Measurements from ENCODE around the gene RFX5.

DNA sequence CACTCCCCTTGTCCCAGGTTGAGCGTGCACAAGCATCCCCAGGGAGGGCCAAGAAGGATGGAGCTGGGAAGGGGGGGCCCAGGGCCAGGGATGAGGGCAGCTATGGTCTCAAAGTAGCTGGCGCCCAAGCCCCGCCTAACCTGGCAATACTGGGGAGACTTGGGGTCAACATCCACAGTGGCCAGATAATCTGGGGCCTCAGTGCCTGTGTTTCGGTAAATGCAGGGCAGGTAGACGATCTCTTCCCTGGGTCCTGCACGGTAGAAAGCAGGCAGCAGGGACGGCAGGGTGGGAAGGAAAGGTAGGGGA, 22.2 kb upstream of the RFX5 start:
- TF ChIP-seq MBNL3 (CRISPR knock-in tag; conservative IDR thresholded peaks at IDR 0.05) = no peak
- no peak for TF ChIP-seq STAT5B (CRISPR knock-in tag; IDR thresholded peaks at IDR 0.05)
- TF ChIP-seq ZFX (CRISPR knock-in tag; IDR thresholded peaks at IDR 0.05; ENCODE audit: low read depth) = no peak
- TF ChIP-seq POLR2AphosphoS5 (IDR thresholded peaks at IDR 0.05; ENCODE audit: low read depth, low read length) = no peak
- TF ChIP-seq, protein P1, sequence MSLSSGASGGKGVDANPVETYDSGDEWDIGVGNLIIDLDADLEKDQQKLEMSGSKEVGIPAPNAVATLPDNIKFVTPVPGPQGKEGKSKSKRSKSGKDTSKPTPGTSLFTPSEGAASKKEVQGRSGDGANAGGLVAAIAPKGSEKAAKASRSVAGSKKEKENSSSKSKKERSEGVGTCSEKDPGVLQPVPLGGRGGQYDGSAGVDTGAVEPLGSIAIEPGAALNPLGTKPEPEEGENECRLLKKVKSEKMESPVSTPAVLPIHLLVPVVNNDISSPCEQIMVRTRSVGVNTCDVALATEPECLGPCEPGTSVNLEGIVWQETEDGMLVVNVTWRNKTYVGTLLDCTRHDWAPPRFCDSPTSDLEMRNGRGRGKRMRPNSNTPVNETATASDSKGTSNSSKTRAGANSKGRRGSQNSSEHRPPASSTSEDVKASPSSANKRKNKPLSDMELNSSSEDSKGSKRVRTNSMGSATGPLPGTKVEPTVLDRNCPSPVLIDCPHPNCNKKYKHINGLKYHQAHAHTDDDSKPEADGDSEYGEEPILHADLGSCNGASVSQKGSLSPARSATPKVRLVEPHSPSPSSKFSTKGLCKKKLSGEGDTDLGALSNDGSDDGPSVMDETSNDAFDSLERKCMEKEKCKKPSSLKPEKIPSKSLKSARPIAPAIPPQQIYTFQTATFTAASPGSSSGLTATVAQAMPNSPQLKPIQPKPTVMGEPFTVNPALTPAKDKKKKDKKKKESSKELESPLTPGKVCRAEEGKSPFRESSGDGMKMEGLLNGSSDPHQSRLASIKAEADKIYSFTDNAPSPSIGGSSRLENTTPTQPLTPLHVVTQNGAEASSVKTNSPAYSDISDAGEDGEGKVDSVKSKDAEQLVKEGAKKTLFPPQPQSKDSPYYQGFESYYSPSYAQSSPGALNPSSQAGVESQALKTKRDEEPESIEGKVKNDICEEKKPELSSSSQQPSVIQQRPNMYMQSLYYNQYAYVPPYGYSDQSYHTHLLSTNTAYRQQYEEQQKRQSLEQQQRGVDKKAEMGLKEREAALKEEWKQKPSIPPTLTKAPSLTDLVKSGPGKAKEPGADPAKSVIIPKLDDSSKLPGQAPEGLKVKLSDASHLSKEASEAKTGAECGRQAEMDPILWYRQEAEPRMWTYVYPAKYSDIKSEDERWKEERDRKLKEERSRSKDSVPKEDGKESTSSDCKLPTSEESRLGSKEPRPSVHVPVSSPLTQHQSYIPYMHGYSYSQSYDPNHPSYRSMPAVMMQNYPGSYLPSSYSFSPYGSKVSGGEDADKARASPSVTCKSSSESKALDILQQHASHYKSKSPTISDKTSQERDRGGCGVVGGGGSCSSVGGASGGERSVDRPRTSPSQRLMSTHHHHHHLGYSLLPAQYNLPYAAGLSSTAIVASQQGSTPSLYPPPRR (CRISPR knock-in tag; IDR thresholded peaks at IDR 0.05; ENCODE audit: borderline replicate concordance) = no peak
- TF ChIP-seq, protein P2, sequence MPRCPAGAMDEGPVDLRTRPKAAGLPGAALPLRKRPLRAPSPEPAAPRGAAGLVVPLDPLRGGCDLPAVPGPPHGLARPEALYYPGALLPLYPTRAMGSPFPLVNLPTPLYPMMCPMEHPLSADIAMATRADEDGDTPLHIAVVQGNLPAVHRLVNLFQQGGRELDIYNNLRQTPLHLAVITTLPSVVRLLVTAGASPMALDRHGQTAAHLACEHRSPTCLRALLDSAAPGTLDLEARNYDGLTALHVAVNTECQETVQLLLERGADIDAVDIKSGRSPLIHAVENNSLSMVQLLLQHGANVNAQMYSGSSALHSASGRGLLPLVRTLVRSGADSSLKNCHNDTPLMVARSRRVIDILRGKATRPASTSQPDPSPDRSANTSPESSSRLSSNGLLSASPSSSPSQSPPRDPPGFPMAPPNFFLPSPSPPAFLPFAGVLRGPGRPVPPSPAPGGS (CRISPR knock-in tag; IDR thresholded peaks at IDR 0.05) = no peak
- no peak for TF ChIP-seq TAF1 (CRISPR knock-in tag; IDR thresholded peaks at IDR 0.05)
- TF ChIP-seq, protein P3, sequence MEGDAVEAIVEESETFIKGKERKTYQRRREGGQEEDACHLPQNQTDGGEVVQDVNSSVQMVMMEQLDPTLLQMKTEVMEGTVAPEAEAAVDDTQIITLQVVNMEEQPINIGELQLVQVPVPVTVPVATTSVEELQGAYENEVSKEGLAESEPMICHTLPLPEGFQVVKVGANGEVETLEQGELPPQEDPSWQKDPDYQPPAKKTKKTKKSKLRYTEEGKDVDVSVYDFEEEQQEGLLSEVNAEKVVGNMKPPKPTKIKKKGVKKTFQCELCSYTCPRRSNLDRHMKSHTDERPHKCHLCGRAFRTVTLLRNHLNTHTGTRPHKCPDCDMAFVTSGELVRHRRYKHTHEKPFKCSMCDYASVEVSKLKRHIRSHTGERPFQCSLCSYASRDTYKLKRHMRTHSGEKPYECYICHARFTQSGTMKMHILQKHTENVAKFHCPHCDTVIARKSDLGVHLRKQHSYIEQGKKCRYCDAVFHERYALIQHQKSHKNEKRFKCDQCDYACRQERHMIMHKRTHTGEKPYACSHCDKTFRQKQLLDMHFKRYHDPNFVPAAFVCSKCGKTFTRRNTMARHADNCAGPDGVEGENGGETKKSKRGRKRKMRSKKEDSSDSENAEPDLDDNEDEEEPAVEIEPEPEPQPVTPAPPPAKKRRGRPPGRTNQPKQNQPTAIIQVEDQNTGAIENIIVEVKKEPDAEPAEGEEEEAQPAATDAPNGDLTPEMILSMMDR (CRISPR knock-in tag; IDR thresholded peaks at IDR 0.05) = no peak
- TF ChIP-seq MIXL1 (CRISPR knock-in tag; IDR thresholded peaks at IDR 0.05) = no peak
- TF ChIP-seq, protein P4, sequence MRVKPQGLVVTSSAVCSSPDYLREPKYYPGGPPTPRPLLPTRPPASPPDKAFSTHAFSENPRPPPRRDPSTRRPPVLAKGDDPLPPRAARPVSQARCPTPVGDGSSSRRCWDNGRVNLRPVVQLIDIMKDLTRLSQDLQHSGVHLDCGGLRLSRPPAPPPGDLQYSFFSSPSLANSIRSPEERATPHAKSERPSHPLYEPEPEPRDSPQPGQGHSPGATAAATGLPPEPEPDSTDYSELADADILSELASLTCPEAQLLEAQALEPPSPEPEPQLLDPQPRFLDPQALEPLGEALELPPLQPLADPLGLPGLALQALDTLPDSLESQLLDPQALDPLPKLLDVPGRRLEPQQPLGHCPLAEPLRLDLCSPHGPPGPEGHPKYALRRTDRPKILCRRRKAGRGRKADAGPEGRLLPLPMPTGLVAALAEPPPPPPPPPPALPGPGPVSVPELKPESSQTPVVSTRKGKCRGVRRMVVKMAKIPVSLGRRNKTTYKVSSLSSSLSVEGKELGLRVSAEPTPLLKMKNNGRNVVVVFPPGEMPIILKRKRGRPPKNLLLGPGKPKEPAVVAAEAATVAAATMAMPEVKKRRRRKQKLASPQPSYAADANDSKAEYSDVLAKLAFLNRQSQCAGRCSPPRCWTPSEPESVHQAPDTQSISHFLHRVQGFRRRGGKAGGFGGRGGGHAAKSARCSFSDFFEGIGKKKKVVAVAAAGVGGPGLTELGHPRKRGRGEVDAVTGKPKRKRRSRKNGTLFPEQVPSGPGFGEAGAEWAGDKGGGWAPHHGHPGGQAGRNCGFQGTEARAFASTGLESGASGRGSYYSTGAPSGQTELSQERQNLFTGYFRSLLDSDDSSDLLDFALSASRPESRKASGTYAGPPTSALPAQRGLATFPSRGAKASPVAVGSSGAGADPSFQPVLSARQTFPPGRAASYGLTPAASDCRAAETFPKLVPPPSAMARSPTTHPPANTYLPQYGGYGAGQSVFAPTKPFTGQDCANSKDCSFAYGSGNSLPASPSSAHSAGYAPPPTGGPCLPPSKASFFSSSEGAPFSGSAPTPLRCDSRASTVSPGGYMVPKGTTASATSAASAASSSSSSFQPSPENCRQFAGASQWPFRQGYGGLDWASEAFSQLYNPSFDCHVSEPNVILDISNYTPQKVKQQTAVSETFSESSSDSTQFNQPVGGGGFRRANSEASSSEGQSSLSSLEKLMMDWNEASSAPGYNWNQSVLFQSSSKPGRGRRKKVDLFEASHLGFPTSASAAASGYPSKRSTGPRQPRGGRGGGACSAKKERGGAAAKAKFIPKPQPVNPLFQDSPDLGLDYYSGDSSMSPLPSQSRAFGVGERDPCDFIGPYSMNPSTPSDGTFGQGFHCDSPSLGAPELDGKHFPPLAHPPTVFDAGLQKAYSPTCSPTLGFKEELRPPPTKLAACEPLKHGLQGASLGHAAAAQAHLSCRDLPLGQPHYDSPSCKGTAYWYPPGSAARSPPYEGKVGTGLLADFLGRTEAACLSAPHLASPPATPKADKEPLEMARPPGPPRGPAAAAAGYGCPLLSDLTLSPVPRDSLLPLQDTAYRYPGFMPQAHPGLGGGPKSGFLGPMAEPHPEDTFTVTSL (CRISPR knock-in tag; IDR thresholded peaks at IDR 0.05; ENCODE audit: borderline replicate concordance) = no peak
- TF ChIP-seq FOXA1 (IDR thresholded peaks at IDR 0.05) = no peak
- no peak for TF ChIP-seq FOXA1 (CRISPR knock-in tag; IDR thresholded peaks at IDR 0.05)
- no peak for TF ChIP-seq SETDB1 (CRISPR knock-in tag; IDR thresholded peaks at IDR 0.05; ENCODE audit: borderline replicate concordance)
- TF ChIP-seq GATAD1 (CRISPR knock-in tag; IDR thresholded peaks at IDR 0.05) = no peak

Measured in HepG2 (cell line).